ENCODE data around the gene MKKS. TPM values are rescaled to one million over a fixed set of nuclear protein-coding genes. Genes with fewer than 3 reads are reported as not detected.

MKKS gene
- polyA plus RNA-seq, 1 of the 3 experiments (the other 2 are of a cell fraction), result 10.1 TPM

- TF ChIP-seq CHD2 (IDR thresholded peaks at IDR 0.05; ENCODE audit: low read length, partially characterized antibody), result no peak
- TF ChIP-seq RXRA (IDR thresholded peaks at IDR 0.05; ENCODE audit: borderline replicate concordance, low read depth), result no peak
- TF ChIP-seq TEAD4 (IDR thresholded peaks at IDR 0.05; ENCODE audit: borderline replicate concordance, insufficient read depth), result no peak
- TF ChIP-seq FOSL2 (IDR thresholded peaks at IDR 0.05; ENCODE audit: borderline replicate concordance, low read depth), result peak; percentile 75; the same call in 1 of the 2 replicates
- no peak for TF ChIP-seq TAF1 (IDR thresholded peaks at IDR 0.05; ENCODE audit: borderline replicate concordance, low read depth, low read length)
- TF ChIP-seq, protein P1, sequence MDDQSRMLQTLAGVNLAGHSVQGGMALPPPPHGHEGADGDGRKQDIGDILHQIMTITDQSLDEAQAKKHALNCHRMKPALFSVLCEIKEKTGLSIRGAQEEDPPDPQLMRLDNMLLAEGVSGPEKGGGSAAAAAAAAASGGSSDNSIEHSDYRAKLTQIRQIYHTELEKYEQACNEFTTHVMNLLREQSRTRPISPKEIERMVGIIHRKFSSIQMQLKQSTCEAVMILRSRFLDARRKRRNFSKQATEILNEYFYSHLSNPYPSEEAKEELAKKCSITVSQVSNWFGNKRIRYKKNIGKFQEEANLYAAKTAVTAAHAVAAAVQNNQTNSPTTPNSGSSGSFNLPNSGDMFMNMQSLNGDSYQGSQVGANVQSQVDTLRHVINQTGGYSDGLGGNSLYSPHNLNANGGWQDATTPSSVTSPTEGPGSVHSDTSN (IDR thresholded peaks at IDR 0.05), result peak; percentile 41
- no peak for TF ChIP-seq YY1 (IDR thresholded peaks at IDR 0.05; ENCODE audit: low read depth)
- TF ChIP-seq, protein P2, sequence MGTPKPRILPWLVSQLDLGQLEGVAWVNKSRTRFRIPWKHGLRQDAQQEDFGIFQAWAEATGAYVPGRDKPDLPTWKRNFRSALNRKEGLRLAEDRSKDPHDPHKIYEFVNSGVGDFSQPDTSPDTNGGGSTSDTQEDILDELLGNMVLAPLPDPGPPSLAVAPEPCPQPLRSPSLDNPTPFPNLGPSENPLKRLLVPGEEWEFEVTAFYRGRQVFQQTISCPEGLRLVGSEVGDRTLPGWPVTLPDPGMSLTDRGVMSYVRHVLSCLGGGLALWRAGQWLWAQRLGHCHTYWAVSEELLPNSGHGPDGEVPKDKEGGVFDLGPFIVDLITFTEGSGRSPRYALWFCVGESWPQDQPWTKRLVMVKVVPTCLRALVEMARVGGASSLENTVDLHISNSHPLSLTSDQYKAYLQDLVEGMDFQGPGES (IDR thresholded peaks at IDR 0.05; ENCODE audit: low read depth, low read length), result no peak
- TF ChIP-seq RFX5 (IDR thresholded peaks at IDR 0.05; ENCODE audit: low read length), result no peak
- no peak for TF ChIP-seq GABPA (IDR thresholded peaks at IDR 0.05; ENCODE audit: low read depth)
- TF ChIP-seq JUND (IDR thresholded peaks at IDR 0.05), result peak; percentile 68
- no peak for TF ChIP-seq SIN3A (IDR thresholded peaks at IDR 0.05; ENCODE audit: borderline replicate concordance, low read depth, low read length)
- no peak for TF ChIP-seq NFIC (IDR thresholded peaks at IDR 0.05; ENCODE audit: borderline replicate concordance)
- no peak for TF ChIP-seq MEF2A (IDR thresholded peaks at IDR 0.05; ENCODE audit: borderline replicate concordance, low read depth)
- no peak for TF ChIP-seq SMC3 (IDR thresholded peaks at IDR 0.05; ENCODE audit: low read depth, low read length)
- TF ChIP-seq FOXJ3 (CRISPR knock-in tag; IDR thresholded peaks at IDR 0.05), result no peak
- TF ChIP-seq RAD21 (IDR thresholded peaks at IDR 0.05; ENCODE audit: low read length), result peak; percentile 15; the same call in 1 of the 2 replicates
- no peak for TF ChIP-seq MXI1 (IDR thresholded peaks at IDR 0.05; ENCODE audit: low read depth, low read length)
- TF ChIP-seq MAX (IDR thresholded peaks at IDR 0.05; ENCODE audit: low read depth), result 0 out of 2 replicates have a peak, but pooled peaks have one; percentile 43
- TF ChIP-seq EZH2phosphoT487 (IDR thresholded peaks at IDR 0.05; ENCODE audit: borderline replicate concordance, low read depth), result no peak
- no peak for TF ChIP-seq NRF1 (IDR thresholded peaks at IDR 0.05; ENCODE audit: low read depth, low read length)
- TF ChIP-seq TCF12 (IDR thresholded peaks at IDR 0.05), result peak; percentile 73
- TF ChIP-seq FOXM1 (IDR thresholded peaks at IDR 0.05; ENCODE audit: low read depth), result no peak
- TF ChIP-seq GATA2 (CRISPR knock-in tag; IDR thresholded peaks at IDR 0.05), result no peak
Observed at GRCh38 chr20:10447028-10447427, 13.0 kb upstream of the MKKS start (continued).
